Tibial artery (tissue), 4 donors: ENCODE results near the gene UNC13B.

Experiments used
- DNase-seq, 2 donors: peaks; one replicate each; pipeline ENCODE4 v3.0.0-alpha.2; 2019
- H3K27ac ChIP-seq, 2 donors: fragments of 200-600 bp; sonication (generic) in 1 of 2; 1 replicate in 1 of 2; 2 replicates in 1 of 2; pipeline ENCODE4 v1.5.1; 2018 to 2019; ENCODE audit warnings: mild to moderate bottlenecking in 1 of 2
- H3K27me3 ChIP-seq, 2 donors: fragments of 200-600 bp; sonication (generic) in 1 of 2; one replicate each; pipeline versions ENCODE4 v1.5.1 to v1.6.0; 2016 to 2019
- H3K36me3 ChIP-seq, 3 donors: fragments of 200-600 bp; sonication (generic) in 2 of 3; one replicate each; pipeline ENCODE4 v1.5.1; 2016 to 2019; ENCODE audit warnings: mild to moderate bottlenecking in 2 of 3
- H3K4me1 ChIP-seq, 4 donors: fragments of 200-600 bp; sonication (generic) in 2 of 4; 1 replicate in 3 of 4; 2 replicates in 1 of 4; pipeline ENCODE4 v1.5.1; 2016 to 2019
- H3K4me3 ChIP-seq, 2 donors: fragments of 200-600 bp; sonication (generic) in 1 of 2; 1 replicate in 1 of 2; 2 replicates in 1 of 2; pipeline ENCODE4 v1.5.1; 2018 to 2019; ENCODE audit warnings: mild to moderate bottlenecking in 2 of 2
- H3K9me3 ChIP-seq, 3 donors: fragments of 200-600 bp; sonication (generic) in 1 of 3; one replicate each; pipeline ENCODE4 v1.5.1; 2016 to 2019
- intact Hi-C: fragments of 100-400 bp; cut with DNase I; formaldehyde crosslinking; loops from one replicate; pipeline ENCODE4 v1.15.0; 2023; ENCODE audit warnings: low total_unique reads
- TF ChIP-seq, protein P1 (sequence below), 2 experiments: fragments of 200-600 bp in 1 of 2; fragments of 450-650 bp in 1 of 2; IDR thresholded peaks; one replicate each; pipeline ENCODE4 v1.5.1; 2017 to 2019; ENCODE audit warnings: antibody characterized with exemption in 2 of 2, mild to moderate bottlenecking in 1 of 2, moderate library complexity in 1 of 2

The UNC13B gene

DNA sequence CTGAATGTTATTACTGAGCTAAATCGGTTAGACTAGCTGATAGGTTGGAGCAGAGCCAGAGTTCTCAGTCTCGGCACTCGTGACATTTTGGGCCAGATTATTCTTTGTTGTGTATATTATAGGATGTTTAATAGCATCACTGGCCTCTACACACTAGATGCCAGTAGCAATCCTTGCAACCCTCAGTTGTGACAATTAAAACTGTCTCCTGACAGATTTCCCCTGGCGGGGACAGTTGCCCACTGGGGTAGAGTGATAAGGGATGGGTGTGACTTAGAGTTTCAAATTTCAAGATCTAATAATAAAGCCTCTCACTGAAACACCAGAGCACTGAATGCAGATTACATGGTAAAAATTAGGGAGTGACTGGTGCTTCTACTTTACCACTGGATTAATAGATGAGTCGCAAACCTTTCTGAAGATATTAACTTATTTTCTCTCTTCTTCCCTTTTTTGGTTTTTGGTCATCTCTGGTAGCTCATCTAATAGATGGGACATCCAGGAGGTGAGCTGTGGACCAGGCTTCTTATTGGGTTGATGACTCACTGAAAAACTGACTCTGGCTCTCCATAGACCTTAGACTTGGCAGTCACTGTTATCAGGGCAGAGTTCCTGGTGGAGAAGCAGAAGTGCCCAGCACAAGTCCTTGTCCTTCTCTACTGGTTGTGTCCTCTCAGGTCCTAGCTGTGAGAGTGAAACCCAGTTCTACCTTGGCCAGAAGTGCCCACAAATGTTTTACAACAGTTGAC is 150.3 kb downstream of the UNC13B start:
- no peaks in the 10 kb centered on the region for H3K27me3 ChIP-seq
- DNase-seq, result no peak
- H3K4me1 ChIP-seq, result peaks cover 0 to 38% (median 25%) of the 10 kb centered on the region in 4 donors
- peaks cover 6 to 11% (median 8%) of the 10 kb centered on the region in 3 donors for H3K36me3 ChIP-seq
- H3K4me3 ChIP-seq, result no peak overlapping the region
- TF ChIP-seq, protein P1, sequence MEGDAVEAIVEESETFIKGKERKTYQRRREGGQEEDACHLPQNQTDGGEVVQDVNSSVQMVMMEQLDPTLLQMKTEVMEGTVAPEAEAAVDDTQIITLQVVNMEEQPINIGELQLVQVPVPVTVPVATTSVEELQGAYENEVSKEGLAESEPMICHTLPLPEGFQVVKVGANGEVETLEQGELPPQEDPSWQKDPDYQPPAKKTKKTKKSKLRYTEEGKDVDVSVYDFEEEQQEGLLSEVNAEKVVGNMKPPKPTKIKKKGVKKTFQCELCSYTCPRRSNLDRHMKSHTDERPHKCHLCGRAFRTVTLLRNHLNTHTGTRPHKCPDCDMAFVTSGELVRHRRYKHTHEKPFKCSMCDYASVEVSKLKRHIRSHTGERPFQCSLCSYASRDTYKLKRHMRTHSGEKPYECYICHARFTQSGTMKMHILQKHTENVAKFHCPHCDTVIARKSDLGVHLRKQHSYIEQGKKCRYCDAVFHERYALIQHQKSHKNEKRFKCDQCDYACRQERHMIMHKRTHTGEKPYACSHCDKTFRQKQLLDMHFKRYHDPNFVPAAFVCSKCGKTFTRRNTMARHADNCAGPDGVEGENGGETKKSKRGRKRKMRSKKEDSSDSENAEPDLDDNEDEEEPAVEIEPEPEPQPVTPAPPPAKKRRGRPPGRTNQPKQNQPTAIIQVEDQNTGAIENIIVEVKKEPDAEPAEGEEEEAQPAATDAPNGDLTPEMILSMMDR (IDR thresholded peaks at IDR 0.05), result no peak
- H3K27ac ChIP-seq, result peak overlapping the region; percentile 51 to 60
- intact Hi-C loops, result no loop called here
- H3K9me3 ChIP-seq, result no peaks in the 10 kb centered on the region

DNA sequence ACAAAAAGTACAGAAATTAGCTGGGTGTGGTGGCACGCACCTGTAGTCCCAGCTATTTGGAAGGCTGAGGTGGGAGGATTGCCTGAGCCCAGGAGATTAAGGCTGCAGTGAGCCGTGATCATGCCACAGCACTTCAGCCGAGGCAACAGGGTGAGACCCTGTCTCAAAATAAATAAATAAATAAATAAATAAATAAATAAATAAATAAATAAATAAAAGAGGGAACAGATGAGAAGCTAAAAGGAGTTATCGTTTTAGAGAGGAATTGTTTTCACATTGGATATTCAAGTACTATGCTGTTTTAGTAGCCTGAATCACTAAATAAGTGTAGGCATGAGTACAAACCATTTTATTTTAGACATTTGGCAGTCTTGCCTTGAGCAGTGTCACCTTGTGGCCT is 151.7 kb downstream of the UNC13B start:
- peak overlapping the region in 1 of 2 donors; percentile 60 for H3K27ac ChIP-seq
- H3K27me3 ChIP-seq, result no peaks in the 10 kb centered on the region
- H3K9me3 ChIP-seq, result peaks cover 0 to 1% (median 0%) of the 10 kb centered on the region in 3 donors
- peaks cover 0 to 38% (median 25%) of the 10 kb centered on the region in 4 donors for H3K4me1 ChIP-seq
- no peak overlapping the region for H3K4me3 ChIP-seq
- H3K36me3 ChIP-seq, result peaks cover 6 to 11% (median 8%) of the 10 kb centered on the region in 3 donors
- TF ChIP-seq, protein P1 (IDR thresholded peaks at IDR 0.05), result no peak
- intact Hi-C loops, result no loop called here
- DNase-seq, result no peak

DNA sequence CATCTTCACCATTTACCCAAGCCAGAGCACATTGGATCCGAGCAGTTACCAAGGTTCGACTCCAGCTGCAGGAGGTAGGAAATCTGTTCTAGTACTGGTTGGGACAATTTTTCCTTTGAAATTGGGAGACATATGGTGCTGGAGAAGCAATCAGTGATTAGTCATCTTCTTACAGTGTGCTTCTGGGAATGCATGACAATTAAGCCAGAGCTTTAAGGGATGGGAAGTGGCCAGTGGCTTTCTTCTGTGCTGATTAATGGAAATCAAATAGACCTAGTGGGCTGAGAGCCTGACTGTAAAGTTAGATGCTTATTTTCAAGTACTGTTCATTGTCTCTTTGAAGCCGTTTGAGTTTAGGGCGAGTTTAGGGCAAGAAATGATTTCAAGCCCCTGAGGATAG is 152.1 kb downstream of the UNC13B start:
- no peak for DNase-seq
- peaks cover 0 to 3% (median 0%) of the 10 kb centered on the region in 3 donors for H3K9me3 ChIP-seq
- H3K4me3 ChIP-seq, result no peak overlapping the region
- intact Hi-C loops, result no loop called here
- no peaks in the 10 kb centered on the region for H3K27me3 ChIP-seq
- peaks cover 6 to 11% (median 8%) of the 10 kb centered on the region in 3 donors for H3K36me3 ChIP-seq
- peaks cover 0 to 42% (median 25%) of the 10 kb centered on the region in 4 donors for H3K4me1 ChIP-seq
- H3K27ac ChIP-seq, result peak overlapping the region in 1 of 2 donors; percentile 60
- TF ChIP-seq, protein P1 (IDR thresholded peaks at IDR 0.05), result no peak

- H3K4me1 ChIP-seq, result peaks cover 0 to 22% (median 0%) of the 10 kb centered on the region in 4 donors
- no peak overlapping the region for H3K4me3 ChIP-seq
- peak; percentile 43 to 72 for DNase-seq
- H3K27ac ChIP-seq, result peak overlapping the region; percentile 36 to 46
- peaks cover 0 to 3% (median 0%) of the 10 kb centered on the region in 3 donors for H3K9me3 ChIP-seq
- intact Hi-C loops, result no loop called here
- H3K27me3 ChIP-seq, result no peaks in the 10 kb centered on the region
- TF ChIP-seq, protein P1 (IDR thresholded peaks at IDR 0.05), result no peak
- H3K36me3 ChIP-seq, result no peaks in the 10 kb centered on the region
Measured at GRCh38 chr9:35318741-35319140, 156.9 kb downstream of the UNC13B start.

- TF ChIP-seq, protein P1 (IDR thresholded peaks at IDR 0.05), result no peak
- Histone ChIP-seq H3K4me3 (no peak overlapping the region), H3K9me3 (peaks cover 0 to 3% (median 0%) of the 10 kb centered on the region in 3 donors), H3K36me3 (no peaks in the 10 kb centered on the region), H3K27ac (no peak overlapping the region), H3K27me3 (no peaks in the 10 kb centered on the region), H3K4me1 (peaks cover 0 to 17% (median 0%) of the 10 kb centered on the region in 4 donors)
- intact Hi-C loops, result no loop called here
- DNase-seq, result no peak
Measured at GRCh38 chr9:35322075-35322885, 160.5 kb downstream of the UNC13B start.
